NK-92 (cell line): Measurements from ENCODE around the gene GPAT2.
"Not testable (repeated sequence)": the region's sequence is repeated elsewhere in the genome, so short reads cannot be mapped to it uniquely, and the experiment has no call there.

Source experiments
- DNase-seq: peaks from one replicate; lab custom pipeline; 2025; ENCODE audit not compliant: unreplicated experiment; lab: John Stamatoyannopoulos, UW

The GPAT2 gene, protein sequence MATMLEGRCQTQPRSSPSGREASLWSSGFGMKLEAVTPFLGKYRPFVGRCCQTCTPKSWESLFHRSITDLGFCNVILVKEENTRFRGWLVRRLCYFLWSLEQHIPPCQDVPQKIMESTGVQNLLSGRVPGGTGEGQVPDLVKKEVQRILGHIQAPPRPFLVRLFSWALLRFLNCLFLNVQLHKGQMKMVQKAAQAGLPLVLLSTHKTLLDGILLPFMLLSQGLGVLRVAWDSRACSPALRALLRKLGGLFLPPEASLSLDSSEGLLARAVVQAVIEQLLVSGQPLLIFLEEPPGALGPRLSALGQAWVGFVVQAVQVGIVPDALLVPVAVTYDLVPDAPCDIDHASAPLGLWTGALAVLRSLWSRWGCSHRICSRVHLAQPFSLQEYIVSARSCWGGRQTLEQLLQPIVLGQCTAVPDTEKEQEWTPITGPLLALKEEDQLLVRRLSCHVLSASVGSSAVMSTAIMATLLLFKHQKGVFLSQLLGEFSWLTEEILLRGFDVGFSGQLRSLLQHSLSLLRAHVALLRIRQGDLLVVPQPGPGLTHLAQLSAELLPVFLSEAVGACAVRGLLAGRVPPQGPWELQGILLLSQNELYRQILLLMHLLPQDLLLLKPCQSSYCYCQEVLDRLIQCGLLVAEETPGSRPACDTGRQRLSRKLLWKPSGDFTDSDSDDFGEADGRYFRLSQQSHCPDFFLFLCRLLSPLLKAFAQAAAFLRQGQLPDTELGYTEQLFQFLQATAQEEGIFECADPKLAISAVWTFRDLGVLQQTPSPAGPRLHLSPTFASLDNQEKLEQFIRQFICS

DNA sequence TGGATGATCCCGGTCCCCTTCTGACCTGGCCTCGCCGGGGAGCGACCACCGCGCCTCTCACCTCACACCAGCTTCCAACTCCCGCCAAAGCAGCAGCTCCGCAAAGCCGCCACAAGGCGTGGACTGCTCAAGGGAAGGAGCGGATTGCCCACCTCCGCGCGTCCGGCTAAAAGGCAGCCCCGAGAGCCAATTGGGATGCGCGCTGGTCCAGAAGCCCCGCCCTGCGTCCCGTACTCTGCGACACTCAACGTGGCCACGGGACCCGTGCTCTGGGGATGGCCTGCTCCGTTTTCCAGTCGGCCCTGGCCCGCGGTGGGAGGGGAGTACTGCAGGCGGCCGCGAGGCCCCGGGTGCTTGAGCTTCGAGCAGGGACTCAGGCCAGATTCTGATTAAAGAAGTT lies at the start of gene GPAT2:
Gene GPAT2, minus strand, starts transcription at position 125 of the 400 bp plus-strand sequence. CDS start 2,557 bp downstream, outside the sequence.
- DNase-seq: not testable (repeated sequence)

DNA sequence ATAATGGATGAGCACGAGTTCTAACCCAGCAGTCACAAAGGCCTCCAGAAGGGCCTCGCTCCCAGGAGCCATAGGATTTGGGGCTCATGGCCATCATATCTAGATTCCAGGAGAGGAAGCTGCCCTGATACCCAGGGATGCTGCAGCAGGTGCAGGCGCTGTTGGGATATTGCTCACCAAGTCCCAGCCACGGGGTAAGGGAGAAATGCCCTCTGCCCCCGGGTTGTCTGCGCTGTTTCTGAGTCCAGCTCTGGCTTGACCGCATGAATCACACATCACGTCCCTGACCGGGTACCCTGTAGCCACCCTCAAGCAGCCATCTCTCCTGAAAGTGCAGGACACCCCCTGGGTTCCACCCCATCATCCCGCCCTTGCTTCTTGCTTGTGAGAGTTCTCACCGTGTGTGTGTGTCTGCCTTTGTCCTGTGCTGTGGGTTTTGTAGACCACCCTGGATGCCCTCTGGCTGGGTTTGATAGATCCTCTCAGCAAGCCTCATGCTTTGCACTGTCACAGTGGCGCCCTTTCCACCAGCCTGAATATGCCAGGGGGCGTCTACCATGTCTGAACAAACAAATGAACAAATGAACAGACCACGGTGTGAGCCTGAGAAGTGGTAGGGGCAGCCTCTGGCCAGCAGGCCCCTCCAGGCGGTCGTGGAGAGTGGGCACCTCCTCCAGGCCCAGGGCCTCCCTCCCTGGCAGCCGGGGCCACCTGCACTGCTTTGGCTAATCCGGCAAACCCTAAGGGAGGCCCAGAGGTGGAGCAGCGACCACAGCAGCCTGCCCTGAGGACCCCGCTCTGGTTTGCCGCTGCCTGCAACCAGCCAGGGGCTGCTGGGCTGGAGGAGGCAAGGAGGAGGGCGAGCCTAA lies 49.5 kb upstream of the GPAT2 start:
- no peak for DNase-seq

DNA sequence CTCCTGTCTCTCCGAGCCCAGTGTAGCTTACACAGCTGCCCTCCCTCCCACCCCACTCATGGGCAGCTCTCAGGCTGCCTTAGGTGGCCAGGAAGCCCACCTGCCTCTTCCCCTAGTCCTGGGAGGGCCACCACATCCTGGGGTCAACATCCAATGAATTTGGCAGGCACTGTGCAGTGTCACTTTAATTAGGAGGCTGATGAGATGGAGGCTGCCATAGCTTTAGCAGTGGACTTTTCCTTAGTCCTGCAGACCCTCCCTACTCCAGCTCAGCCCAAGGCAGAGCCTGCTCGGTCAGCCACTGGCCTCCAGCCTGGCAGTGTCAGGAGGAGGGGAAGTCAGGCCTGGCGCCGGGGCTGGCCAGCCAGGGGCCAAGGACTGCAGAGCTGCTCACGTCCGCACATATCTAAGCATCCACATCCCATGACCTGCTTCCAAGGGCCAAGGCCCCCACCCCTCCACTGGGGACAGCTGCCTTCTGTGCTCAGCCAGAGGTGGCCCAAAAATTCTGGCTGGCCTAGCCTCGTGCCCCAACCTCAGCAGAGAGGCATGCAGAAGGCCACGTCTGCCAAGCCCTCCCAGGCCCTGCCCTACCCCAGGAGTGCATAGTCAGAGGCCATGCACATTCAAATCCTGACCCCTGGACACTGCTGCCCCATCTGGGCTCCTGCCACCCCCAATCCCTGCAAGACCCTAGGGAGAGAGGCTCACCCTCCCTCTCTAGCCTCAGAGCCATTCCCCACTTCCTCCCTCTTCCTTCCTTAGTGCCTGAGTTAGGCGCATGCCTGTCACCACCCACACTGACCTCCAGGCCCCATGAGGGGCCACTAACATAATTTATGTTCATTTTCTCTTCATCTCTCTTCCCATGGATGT lies 48.6 kb upstream of the GPAT2 start:
- no peak for DNase-seq

DNA sequence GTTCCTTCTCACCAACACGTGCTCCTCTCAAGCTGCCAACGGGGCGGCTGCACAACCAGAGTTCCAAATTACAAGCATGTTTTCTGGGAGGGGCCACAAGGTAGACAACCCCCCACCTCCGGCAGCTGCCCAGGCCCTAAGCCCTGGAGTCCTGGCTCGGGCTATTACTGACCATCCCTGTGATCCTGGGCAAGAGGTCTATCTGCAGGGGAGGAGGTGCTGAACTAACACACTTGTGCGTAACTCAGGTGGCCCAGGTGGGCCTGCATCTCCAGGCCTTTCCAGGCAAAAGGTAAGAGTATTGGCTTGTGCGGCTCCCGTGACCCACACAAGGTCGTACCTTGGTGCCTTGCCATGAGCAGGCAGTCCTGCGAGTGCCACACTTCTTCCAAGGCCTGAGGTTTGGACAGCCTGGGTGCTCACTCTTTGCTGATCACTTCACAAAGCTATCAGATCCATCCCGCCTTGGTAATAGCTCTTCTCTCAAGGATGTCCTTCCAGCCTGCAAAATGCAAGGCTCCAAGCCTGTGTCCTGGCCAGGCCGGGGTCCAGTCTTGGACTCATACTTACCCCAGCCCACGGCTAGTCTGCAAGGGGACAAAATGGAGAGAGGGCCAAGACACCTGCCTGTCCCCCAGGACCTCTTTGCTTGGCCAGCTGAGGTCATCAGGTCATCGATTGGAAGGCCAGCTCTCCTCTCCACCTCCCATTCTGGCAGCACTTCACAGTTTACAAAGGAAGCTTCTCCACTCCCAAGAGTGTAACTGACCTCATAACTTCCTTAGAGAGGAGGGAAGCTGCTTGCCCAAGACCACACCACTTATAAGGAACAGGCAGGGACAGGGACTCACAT lies 47.7 kb upstream of the GPAT2 start:
- DNase-seq: no peak

DNA sequence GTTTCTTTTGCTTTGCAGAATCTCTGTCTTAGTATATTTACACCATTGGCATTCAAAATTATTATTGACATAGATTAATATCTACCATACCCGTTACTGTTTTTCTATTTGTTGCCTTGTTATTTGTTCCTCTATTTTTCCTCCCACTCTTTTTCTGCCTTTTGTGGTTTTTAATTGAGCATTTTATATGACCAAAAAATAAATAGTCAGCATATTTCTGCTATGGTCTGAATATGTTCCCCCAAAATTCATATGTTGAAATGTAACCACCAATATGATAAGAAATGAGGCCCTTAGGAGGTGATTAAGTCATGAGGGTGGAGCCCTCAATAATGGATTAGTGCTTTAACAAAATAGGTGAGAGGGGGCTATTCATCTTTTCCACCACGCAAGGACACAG lies 46.3 kb upstream of the GPAT2 start:
- DNase-seq: no peak

DNA sequence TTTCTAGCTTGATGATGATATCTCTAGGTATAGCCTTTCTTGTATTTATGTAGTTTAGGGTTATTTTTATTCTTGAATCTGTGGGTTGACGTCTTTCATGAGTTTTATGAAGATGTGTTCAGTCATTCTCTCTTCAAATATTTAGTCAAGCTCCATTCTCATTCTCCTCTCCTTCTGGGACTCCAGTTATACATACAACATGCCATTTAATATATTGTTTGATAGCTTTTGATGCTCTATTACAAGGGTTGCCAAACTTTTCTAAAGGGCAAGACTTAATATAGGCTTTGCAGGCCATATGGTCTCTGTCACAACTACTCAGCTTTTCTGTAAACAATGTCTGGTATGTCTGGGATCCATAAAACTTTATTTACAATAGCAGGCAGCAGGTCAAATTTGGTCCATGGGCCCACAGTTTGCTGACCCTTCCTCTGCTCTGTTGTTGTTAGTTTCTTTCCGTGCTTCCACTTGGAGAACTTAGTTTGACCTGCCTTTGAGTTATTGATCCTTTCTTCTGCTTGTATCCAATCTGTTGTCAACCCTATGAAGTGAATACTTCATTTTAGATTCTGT lies 40.6 kb upstream of the GPAT2 start:
- DNase-seq: no peak

DNA sequence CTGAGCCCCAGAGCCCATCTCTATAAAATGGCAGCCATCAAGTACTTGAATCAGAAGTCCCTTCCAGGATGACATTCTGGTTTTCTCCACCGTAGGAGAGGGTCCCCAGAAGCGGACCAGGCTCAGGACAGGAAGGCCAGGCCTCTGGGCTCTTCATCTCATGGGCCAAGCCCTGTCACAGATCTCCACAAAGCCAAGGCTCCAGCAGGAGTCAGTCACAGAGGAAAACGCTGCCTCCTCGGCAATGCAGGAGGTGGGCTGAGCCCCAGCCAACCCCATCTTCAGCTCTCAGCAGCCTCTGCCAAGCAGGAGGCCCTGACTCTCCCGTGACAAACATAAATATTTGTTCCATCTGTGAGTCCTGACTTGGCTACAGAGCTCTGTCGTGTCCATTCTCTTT lies 39.4 kb upstream of the GPAT2 start:
- no peak for DNase-seq

DNA sequence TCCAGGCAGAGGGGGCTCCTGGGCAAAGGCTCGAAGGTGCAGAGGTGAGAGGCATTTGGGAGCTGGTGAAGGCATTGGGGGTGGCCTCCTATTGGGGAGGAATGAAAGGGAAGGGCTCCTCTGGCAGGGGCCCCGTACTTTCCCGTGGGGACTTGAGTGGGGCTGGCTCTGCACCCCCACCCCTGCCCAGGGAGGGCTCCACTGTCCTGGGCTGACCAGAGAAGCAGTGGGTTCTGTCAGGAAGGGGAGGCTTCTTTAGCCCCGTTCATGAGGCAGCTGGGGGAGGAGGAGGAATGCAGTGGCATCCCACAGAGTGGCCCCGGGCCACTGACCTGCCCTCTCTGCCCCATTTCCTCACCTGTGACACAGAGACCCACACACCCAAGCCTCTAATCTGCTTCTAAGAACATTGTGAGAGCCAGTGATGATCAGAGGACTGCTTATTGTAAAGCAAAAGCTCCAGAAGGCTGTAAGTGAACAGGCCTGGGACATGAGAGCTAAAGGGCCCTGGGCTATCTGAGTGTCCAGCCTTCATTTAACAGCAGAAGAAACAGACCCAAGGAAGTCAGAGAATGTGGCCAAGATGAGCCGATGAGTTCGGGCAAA lies 38.6 kb upstream of the GPAT2 start:
- DNase-seq: no peak

DNA sequence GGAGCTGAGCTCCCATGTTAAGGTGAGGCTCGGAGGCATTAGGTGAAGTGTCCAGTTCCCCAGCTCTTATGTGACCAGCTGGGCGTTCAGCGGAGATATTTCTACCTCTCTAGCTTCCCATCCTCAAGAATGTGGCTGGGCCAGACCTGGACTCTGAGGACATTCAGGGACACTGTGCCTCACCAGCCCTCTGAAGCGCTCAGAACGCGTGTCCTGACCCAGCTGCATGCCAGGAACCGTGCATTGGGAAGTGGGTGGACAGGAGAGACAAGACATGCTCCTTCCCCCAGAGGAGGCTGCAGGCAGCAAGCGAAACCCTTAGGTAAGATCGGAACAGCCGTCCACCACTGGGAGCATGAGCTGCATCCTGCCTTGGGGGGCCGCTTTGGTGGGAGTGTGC lies 38.0 kb upstream of the GPAT2 start:
- no peak for DNase-seq

DNA sequence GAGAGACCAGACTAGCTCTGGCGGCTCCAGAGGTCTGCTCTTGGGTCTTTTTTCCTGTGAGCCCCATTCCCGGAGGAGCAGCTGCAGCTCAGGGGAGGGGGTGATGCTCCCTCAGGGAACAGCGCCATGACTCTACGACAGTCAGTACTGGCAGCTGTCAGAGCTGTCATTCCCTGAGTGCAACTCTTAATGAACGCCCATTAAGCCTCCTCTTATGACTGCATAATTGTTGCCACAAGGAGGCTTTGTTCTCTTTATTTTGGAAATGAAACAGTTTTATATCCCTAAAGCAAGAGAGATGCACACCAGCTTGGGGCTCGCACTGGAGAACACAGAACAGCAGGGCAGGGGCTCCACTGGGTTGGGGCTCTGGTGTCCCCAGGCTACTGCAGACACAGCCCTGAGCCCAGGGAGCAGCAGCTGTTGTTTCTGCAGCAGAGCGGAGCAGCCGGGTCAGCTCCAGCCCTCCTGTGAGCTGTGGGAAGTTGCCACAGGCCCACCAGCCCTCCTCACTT lies 37.3 kb upstream of the GPAT2 start:
- not testable (repeated sequence) for DNase-seq

DNA sequence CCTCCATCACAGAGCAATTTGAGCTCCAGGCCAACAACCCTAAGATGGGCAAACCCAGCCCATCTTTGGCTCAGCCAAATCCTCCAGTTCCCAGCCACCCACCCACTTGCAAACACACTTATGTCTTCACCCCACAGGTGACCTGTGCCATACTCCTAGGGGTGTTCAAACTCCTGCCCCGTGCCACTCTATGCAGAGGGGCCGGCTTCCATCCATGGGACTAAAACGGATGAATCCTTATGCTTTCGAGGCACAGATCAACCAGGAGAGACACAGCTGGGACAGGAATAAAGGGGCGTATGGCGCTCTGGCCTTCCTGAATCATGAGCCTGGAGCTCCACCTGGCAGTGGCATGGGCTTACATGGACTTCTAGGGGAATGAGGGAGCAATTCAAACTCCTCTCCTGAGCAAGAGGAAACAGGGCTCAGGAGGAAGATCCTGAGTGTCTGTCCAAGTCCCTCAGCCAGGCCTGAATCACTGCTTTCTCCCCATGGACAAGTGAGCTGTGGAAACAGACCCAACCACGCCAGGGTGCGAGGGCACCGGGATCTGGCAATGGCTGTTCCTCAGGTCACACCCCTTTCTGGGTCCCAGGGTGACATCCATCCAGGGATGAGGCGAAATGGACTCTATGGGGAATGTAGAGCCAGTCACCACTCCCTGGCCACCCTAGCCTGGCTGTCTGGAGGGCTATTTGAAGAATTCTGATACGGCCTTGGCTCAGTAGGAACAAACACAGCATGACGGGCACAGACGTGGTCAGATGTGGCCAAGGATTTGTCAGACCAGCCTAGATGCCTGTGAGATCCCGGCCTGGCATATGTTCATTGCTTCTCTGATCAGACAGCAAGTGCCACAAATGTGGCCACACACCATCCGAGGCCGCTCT lies 36.6 kb upstream of the GPAT2 start:
- not testable (repeated sequence) for DNase-seq

DNA sequence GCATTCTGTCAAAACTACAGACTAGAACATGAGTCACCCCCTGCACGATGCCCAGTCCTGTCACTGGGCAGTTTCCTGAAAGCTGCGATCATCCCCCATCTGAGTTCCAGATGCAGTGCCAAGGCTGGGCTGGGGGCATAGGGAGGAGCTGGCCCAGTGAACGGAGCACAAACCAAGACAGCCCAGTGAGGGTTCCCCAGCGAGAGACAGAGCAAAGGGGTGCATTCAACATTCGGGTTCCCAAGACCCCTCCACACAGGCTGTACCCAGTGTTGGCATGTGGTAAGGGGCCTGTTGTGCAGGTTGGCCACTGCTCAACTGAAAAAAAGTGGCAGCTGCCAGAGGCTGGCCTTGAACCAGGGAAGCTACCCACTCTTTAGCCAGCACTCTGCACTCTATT lies 35.6 kb upstream of the GPAT2 start:
- DNase-seq: not testable (repeated sequence)

DNA sequence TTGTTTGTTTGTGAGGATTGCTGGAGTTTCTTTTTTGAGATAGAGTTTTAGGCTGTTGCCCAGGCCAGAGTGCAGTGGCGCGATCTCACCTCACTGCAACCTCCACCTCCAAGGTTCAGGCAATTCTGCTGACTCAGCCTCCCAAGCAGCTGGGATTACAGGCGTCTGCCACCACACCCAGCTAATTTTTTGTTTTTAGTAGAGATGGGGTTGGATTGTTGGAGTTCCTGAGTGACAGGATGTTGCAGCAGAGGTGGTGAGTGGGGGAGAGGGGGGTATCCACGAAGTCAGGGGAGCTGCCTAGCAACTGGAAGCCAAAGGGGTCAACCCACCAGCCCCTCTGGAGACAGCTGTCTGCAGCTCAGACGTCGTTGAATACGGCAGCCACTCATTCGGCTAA lies 35.2 kb upstream of the GPAT2 start:
- DNase-seq: not testable (repeated sequence)

DNA sequence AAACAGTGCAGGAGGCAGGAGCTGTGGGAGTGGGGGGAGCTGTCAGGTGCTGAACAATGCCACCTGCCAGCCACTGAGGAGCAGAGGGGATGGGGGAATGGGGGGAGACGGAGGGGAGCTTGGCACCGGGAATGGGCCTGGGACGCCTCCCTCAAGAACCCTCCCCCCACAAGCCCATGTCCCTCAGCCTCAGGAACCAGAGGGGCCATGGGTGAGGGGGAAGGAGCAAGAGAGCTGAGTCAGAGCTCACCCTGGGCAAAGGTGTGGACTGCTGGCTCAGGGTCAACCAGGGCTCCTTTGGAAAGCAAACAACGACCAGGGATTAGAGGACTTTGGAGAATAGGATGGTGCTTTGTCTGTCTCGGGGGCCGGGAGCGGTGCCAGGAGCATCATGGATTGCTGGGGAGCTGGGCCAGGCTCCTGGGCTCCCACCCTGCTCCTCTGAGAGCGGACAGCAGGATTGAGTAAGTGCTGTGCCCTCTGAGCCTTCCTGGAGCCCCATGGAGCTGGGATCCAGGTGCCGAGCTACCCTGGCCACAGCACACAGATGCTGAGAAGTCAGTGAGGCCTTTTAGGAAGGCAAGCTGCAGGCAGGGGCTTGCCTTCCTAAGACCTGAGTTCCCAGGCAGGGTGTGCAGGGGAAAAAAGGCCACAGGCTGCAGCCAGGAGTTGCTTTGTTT lies 33.3 kb upstream of the GPAT2 start:
- DNase-seq: not testable (repeated sequence)

DNA sequence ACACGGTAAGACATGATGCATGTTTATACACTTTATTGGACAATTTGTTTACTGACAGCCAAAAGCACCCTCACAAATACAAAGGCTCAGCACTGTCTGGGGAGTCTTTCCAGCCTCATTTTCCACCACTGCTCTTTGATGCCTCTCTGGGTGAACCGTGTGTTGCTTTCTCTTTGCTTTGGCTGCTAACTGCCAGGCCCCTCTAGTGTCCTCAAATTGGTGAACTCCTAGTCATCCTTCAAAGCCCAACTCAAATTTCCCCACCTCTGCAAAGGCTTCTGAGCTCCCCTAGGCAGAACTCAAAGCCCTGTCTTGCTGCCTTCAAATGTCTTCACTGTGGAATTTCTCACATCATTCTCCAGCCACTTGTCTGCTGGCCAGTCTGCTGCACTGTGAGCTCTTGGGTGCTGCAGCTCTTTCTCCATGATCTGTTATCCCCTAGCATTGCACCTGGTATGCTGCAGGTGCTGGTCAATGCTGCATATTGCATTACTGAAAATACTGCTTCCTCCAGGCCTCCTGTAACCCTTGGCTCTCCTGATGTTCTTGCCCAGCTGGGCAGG lies 32.5 kb upstream of the GPAT2 start:
- DNase-seq: not testable (repeated sequence)

DNA sequence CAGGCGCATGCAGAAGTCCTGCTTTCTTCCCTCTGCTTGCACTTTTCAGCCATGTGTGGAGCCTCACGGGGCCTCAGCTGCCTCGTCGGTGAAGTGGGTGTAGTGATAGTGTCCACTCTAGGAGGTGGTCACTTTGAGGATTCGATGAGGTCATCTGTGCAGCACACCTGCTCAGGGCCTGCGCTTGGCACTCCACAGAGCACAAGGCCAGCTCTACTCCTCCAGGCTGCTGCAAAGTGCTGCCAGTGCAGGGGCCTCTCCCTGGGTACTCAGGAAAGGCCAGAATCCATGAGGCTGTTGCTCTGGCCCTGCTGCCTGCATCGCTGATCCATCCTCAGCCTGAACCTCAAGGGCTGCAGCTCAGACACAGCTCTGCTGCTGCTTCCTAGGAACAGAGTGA lies 31.8 kb upstream of the GPAT2 start:
- not testable (repeated sequence) for DNase-seq
